ENCODE data around the gene CD109. TPM values are rescaled to one million over a fixed set of nuclear protein-coding genes. Genes with fewer than 3 reads are reported as not detected.

CD109 gene
- total and polyA plus RNA-seq, 7 donors, result under 0.01 to 32.1 (median 22.9) TPM

DNA sequence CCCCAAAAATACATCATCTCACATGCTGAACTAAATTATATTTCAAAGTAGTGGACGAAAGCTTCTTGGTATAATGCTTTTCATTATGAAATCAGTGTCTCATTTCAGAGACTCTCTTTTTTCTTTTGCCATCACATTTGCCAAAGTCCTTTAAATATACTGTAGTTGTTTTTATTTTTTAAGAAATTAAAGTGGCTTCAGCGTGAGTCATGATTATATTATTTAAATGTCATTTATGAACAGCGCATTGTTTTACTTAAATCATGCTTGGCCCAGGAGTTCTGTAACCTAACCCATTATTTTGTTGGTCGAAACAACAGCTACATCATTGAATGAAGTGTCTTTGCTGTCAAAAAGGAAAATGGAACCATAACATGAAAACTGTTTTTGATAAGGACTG lies 100.9 kb downstream of the CD109 start:
- Histone ChIP-seq H3K27ac (no peak overlapping the region), H3K9me3 (no peaks in the 10 kb centered on the region), H3K4me3 (no peak overlapping the region), H3K27me3 (no peaks in the 10 kb centered on the region), H3K36me3 (peaks cover 0 to 19% (median 0%) of the 10 kb centered on the region in 4 donors), H3K4me1 (peaks cover 0 to 14% (median 8%) of the 10 kb centered on the region in 4 donors)
- no peak for TF ChIP-seq POLR2AphosphoS5 (IDR thresholded peaks at IDR 0.05)
- TF ChIP-seq POLR2A (IDR thresholded peaks at IDR 0.05), result no peak
- TF ChIP-seq EP300 (IDR thresholded peaks at IDR 0.05), result no peak
- intact Hi-C loops (cut with DNase I), result no loop called here
- WGBS, 2 donors, result 76 to 79% methylated on average over 4 of the region's 4 CpGs
- no peak for DNase-seq

DNA sequence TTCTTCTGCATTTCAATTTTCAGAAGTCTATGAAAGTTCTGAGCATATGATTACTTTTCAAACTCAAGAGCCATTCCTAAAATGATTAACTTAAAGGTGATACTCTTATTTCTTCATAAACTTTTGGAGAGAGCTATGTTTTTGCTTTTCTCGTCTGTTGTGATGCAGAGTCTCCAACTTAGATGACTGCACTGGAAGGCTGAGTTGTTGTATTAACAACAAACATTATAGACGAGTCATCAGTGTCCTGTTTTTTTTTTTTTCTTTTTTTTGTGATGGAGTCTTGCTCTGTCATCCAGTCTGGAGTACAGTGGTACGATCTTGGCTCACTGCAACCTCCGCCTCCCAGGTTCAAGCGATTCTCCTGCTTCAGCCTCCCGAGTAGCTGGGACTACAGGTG lies 101.9 kb downstream of the CD109 start:
- 87 to 93% methylated on average over 6 of the region's 6 CpGs for WGBS, 2 donors
- Histone ChIP-seq H3K36me3 (peaks cover 0 to 10% (median 0%) of the 10 kb centered on the region in 4 donors), H3K9me3 (no peaks in the 10 kb centered on the region), H3K4me3 (no peak overlapping the region), H3K27ac (peak overlapping the region in 1 of 4 donors; percentile 64), H3K27me3 (no peaks in the 10 kb centered on the region), H3K4me1 (peaks cover 0 to 14% (median 8%) of the 10 kb centered on the region in 4 donors)
- TF ChIP-seq POLR2AphosphoS5 (IDR thresholded peaks at IDR 0.05) (no peak), POLR2A (IDR thresholded peaks at IDR 0.05) (no peak), EP300 (IDR thresholded peaks at IDR 0.05) (no peak)
- TF ChIP-seq, protein P1, sequence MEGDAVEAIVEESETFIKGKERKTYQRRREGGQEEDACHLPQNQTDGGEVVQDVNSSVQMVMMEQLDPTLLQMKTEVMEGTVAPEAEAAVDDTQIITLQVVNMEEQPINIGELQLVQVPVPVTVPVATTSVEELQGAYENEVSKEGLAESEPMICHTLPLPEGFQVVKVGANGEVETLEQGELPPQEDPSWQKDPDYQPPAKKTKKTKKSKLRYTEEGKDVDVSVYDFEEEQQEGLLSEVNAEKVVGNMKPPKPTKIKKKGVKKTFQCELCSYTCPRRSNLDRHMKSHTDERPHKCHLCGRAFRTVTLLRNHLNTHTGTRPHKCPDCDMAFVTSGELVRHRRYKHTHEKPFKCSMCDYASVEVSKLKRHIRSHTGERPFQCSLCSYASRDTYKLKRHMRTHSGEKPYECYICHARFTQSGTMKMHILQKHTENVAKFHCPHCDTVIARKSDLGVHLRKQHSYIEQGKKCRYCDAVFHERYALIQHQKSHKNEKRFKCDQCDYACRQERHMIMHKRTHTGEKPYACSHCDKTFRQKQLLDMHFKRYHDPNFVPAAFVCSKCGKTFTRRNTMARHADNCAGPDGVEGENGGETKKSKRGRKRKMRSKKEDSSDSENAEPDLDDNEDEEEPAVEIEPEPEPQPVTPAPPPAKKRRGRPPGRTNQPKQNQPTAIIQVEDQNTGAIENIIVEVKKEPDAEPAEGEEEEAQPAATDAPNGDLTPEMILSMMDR (IDR thresholded peaks at IDR 0.05), result no peak
- intact Hi-C loops (cut with DNase I), result no loop called here
- no peak for DNase-seq

DNA sequence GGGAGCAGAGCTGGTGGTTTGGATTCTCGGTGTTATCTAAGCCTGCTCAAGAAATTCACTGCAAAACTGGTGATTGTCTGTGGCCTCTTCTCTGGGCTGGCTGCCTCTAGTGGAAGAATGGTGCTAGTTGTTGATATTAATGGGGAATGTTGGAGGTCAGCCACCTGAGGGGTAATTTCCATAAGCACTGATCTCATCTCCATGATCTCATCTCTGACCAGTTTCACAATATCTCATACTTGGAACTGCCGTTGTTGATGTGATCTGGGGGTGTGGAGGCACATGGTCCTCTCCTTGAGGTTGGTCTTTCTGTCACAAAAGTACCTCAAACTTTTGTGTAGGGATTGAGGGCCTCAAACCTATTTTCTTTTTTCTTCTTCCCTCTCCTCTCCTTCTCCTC lies 102.6 kb downstream of the CD109 start:
- H3K36me3 ChIP-seq, result peaks cover 0 to 3% (median 0%) of the 10 kb centered on the region in 4 donors
- H3K4me1 ChIP-seq, result peaks cover 0 to 14% (median 8%) of the 10 kb centered on the region in 4 donors
- WGBS, 2 donors, result 46 to 54% methylated on average over 2 of the region's 2 CpGs
- DNase-seq, result peak; percentile 86
- H3K27me3 ChIP-seq, result no peaks in the 10 kb centered on the region
- intact Hi-C loops (cut with DNase I), result no loop called here
- H3K9me3 ChIP-seq, result no peaks in the 10 kb centered on the region
- peak overlapping the region in 2 of 4 donors; percentile 21 to 64 for H3K27ac ChIP-seq
- TF ChIP-seq POLR2AphosphoS5 (IDR thresholded peaks at IDR 0.05), result peak in 3 of 4 donors; percentile 26 to 56 (median 41)
- TF ChIP-seq POLR2A (IDR thresholded peaks at IDR 0.05), result no peak
- TF ChIP-seq, protein P1 (IDR thresholded peaks at IDR 0.05), result peak in 2 of 4 experiments; percentile 12 to 17
- TF ChIP-seq EP300 (IDR thresholded peaks at IDR 0.05), result no peak
- H3K4me3 ChIP-seq, result no peak overlapping the region

DNA sequence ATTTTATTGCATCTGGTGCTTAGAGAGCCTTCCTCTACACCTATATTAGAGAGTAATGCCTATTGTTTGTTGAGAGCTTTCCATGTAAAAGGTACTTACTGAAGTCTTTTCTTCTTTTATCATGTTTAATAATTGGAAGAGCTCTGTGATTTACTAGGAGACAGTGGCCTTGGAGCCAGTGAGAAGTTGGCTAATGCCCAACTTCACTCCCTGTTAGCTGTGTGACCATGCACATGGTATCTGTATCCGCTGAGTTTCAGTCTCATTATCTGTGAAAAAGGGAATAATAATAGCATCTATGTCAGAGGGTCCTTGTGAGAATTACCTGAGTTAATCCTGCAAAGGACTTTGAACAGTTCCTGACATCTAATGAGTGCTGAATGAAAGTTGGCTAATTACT lies 105.0 kb downstream of the CD109 start:
- Histone ChIP-seq H3K27me3 (no peaks in the 10 kb centered on the region), H3K4me1 (peaks cover 0 to 14% (median 8%) of the 10 kb centered on the region in 4 donors), H3K36me3 (no peaks in the 10 kb centered on the region), H3K27ac (no peak overlapping the region), H3K4me3 (no peak overlapping the region), H3K9me3 (no peaks in the 10 kb centered on the region)
- TF ChIP-seq, protein P1 (IDR thresholded peaks at IDR 0.05), result no peak
- TF ChIP-seq EP300 (IDR thresholded peaks at IDR 0.05) (no peak), POLR2AphosphoS5 (IDR thresholded peaks at IDR 0.05) (no peak), POLR2A (IDR thresholded peaks at IDR 0.05) (no peak)
- intact Hi-C loops (cut with DNase I), result no loop called here
- whole genome bisulfite sequencing, 2 donors, result 78 to 90% methylated on average over 1 of the region's 1 CpG
- no peak for DNase-seq

DNA sequence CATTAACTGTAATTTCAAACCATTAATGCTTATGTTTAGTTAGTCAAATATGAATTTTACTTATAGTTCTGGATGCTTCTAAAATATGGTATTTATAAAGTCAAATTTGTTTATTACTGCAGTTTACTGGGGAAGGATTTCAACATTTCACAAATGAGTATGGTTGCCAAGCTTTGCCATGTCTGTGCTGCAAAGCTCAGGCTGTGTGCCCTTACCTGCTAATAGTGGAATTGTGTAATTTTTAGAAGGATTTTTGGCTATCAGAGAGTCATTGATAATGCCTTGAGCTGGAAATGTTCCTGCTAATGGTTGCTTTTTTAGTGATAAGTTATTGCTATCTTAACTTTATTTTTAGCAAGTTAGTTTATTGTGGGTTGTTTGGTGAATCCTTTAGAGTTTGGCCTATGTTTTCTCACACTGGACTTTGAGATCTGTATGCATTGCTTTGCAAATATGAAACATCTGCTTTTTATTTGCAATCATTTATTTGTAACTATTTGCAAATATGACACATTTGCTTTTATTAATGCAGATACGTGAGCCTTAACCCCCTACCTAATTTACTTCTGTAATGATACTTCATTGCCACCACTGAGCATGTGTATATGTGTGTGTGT lies 105.8 kb downstream of the CD109 start:
- WGBS, 2 donors, result 29 to 62% methylated on average over 1 of the region's 1 CpG
- Histone ChIP-seq H3K36me3 (peaks cover 0 to 6% (median 0%) of the 10 kb centered on the region in 4 donors), H3K9me3 (no peaks in the 10 kb centered on the region), H3K27me3 (no peaks in the 10 kb centered on the region), H3K4me3 (no peak overlapping the region), H3K4me1 (peaks cover 0 to 14% (median 8%) of the 10 kb centered on the region in 4 donors), H3K27ac (no peak overlapping the region)
- intact Hi-C loops (cut with DNase I), result no loop called here
- no peak for TF ChIP-seq POLR2A (IDR thresholded peaks at IDR 0.05)
- no peak for TF ChIP-seq POLR2AphosphoS5 (IDR thresholded peaks at IDR 0.05)
- TF ChIP-seq, protein P1 (IDR thresholded peaks at IDR 0.05), result no peak
- no peak for TF ChIP-seq EP300 (IDR thresholded peaks at IDR 0.05)
- DNase-seq, result no peak
